T-helper 1 cell (primary cell): ENCODE data around the gene CDC42BPB.

Source experiments
- DNase-seq, 5 donors: peaks; one replicate each; pipeline ENCODE4 v3.0.0-alpha.2; 2012 to 2020

CDC42BPB gene

DNA sequence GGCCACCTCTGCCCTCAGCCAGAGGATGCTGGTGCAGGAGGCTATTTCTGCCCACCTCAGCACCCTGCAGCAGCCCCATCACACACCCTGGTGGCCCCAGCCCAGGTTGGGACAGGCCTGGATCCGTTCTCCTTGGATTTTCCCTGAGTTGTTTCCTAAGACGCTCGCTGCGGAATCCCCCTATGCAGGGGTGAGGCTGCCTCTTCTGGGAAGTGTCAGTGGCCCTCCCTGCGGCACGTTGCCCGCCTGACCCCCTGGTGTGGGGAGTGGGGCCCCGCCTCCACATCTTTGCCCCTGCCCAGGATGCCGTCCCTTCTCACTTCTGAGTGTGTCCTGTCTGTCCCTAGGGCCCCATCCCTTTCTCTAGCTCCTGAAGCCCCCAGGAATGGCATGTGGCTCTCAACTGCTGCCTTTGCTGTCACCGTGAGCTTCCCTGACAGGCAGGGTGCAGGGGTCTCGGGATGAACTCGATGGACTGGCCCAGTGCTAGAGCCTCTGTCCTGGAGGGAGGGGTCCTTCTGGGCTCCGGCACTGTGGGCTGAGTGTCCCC, 36.6 kb upstream of the CDC42BPB start:
- DNase-seq: no peak

DNA sequence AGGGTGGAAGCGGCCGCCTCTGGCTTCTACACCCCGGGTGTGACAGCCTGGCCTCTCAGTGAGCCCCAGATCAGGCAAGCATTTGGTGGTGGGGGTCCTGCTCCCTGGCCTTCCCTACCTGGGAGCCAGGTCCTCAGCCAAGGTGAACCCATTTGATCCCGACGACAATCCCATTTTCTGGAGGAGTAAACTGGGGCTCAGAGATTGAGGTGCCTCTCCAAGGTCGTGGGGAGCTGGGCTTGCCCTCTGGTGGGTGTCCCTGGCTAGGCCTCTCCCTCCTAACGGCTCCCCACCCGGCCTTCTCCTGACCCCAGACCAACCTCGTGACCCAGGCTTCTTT, 34.5 kb upstream of the CDC42BPB start:
- no peak for DNase-seq

DNA sequence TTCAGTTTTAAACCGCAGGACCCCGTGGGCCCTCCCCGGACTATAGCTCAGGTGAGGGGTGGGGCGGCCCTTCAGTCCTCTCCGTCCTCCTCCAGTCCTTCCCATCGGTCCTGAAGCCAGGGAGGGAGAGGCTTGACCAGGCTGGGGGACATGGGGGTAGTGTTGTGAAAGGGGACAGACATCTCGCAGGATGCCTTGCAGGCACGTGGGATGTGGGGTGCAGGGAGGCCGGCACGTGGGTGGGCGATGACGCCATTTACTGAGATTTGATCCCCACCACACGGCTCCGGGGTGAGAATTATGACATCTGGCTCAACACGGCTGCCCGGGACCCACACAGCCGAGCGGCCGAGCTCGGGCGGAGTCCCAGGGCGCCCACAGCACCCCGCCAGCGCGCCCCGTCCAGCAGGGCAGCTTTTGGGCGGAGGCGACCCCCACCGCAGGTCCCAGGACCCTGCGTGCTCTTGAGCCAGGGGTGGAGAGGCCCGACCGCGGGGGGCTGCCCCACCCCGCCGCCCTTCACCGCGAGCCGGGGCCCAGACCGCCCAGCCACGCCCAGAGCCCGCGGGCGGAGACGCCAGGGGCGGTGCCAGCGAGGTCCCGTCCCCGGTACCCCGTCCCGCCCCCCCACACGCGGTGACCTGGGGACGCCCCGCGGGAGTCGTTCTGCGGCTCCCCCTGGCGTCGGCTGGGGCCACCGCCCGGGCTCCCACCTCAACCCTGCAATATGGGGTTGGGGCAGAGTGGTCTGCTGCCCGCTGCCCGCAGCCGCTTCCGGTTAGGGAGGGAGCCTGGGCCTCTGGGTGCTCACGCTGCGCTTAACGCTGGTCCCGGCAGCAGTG, 33.9 kb upstream of the CDC42BPB start:
- peak; percentile 64 to 76 (median 68) for DNase-seq

DNA sequence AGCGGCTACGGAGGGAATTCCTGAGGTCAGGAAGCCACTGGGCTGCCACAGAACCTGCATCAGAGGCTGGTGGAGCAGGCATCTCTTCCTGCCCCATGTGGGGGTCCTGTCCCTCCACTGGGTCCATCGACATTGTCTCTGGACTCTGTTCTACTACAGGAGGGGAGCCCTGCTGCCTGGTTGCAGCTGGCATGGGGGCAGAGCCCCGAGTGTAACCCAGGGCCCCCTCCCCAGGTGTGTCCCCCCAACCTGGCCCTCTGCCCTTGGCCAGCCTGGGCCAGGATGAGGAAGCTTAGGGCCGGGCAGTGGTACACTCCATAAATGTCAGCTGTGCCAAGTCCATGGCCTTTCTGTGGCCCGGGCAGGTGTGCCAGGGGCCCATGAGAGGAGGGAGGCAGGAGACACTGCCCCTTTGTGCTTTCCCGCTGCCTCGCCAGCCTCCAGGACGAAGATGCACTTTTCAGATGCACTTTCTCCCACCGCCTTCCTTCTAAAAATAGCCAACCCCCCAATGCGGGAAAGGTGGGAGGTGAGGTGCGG, 33.2 kb upstream of the CDC42BPB start:
- no peak for DNase-seq

DNA sequence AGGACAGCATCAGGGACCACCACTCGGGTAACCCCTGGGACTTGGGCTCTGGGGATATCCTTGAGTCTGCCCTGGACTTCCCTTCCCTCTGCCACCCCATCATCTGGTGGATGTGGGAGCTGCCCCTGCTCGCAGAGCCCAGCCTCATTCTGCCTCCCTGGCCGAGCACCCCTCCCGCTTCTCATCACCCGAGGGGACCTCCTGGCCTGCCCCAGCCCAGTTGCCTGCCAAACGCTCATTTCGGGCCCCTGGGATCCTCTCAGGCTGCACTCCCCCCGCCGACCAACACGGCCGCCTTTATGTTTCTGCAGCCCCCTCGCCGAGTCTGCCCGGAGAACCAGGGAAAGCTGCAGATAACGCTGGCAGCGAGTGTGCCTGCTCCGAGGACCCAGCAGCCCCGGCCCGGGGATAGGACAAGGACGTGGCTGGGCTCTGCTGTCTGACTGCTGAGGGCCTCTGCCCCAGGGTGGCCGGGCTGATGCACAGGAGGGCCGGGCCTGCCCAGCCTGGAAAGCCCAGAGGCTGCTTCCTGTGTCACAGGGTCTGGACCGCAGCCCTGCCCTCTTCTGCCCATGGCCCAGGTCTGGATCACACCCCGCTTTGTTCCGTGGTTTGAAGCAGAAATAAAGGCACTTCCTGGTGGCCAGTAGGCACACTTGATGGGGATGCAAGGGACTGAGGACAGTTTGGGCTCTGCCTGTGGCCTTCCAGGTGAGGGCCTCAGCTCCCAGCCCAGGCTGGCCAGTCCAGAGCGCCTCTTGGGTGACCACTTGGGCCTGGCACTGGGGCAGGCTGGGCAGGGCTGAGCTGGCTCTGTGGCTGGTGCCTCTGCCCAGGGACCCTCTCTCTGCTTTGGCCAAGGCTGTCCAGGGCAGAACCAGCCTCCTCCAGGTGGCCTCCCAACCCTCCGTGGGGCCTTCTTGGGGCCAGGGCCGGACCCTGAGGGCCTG, 32.3 kb upstream of the CDC42BPB start:
- no peak for DNase-seq

DNA sequence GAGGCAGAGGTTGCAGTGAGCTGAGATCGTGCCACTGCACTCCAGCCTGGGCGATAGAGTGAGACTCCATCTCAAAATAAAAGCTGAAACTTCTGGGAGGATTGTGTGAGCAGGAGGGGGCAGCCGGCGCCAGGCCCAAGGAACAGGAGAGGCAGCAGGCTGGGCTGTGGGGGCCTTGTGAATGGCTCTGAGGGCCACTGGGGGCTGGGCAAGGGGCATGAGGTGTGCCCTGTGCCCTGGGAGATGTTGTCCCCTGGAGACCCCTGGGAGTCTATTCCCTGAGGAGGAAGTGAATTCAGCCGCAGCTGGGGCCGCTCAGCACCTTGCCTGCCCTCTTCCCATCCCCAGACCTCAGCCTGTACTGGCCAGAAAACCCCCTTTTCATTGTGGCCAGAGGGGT, 31.6 kb upstream of the CDC42BPB start:
- no peak for DNase-seq

DNA sequence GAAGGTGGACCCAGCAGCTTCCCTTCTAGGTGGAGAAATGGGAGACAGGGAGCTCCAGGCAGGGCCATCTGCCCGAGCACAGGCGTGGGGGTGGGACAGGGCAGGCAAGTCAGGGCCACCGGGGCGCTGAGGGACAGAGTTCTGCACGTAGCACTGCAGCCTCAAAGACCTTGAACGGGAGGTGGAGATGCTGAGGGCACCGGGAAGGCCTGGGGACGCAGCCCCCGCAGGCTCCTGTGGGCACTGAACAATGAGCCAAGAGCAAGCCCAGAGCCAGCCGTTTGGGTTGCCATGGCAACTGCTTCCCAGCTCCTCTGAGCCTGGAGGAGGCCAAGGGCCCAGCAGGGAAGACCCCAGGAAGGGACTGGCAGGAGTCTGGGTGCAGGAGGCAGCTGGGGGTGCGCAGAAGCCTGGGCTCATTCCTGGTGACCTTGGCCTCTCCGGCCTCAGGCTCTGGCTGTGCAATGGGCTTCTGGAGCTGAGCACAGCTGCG, 30.0 kb upstream of the CDC42BPB start:
- DNase-seq: peak in 1 of 5 donors; percentile 4

DNA sequence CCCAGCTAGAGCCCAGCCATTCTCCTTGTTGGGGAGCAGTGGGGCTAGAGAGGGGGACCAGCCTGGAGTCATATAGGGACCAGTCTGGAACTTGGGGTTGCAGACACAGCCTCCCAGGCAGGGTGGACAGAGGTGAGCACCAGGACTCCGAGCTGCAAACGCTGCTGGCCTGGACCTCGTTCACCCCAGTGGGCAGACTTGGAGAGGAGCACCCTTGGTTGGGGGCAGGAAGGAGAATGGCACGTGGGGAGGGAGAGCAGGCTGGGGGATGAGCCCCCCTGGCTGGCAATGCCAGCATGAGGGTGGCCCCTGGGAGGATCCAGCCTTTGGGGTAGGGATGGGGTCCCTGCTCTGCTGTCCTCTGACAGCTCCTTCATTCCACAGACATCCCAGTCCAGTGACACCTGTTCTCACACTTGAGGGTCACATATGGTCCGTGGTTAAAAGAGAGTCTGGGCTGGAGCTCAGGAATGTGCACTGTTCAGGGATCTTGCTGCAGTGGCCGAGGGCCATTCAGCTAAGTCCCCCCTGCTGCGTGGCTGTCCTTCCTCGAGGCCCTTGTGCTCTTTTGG, 29.5 kb upstream of the CDC42BPB start:
- no peak for DNase-seq

DNA sequence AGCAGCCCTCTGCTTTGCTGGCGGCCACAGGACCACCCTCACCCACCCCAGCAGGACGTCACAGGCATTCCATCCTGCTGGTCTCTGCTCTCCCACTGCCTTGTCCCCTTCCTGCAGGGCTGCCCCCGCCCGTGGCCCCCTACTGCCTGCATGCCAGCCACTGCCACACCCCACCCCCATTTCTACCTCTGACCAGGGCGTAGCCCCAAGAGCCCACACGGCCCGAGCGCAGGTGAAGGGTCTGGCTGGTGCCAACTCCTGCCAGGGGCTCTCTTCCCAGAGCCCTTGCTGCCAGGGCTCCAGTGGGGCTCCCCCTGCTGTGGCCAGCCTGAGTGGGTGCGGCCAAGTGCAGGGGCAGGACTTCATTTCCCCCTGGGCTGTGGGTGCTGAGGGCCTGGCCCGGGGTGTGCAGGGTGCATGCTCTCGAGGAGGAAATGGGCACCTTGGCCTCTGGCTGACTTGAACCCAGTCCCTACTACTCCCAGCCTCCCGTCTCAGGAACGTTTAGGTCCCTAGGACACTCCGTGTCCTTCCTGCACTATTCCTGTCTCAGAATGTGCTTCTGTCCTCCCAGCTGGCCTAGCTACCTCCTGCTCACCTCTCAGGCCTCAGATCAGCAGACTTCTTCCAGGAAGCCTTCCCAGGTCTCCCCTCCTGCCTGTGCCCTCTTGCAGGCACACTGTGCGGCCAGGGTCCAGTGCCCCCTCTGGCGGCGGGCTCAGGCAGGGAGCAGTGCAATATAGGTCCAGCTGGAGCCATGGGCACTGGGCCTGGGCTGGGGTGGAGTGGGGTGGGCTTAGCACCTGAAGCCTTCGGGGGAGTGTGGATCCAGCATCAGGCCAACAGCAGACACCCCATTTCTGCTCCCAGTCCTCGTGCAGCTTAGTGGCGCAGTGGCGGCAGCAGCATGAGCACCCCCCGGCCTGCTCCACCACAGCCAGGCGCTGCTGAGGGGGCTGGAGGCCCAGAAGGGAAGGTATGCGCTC, 28.1 kb upstream of the CDC42BPB start:
- DNase-seq: no peak

DNA sequence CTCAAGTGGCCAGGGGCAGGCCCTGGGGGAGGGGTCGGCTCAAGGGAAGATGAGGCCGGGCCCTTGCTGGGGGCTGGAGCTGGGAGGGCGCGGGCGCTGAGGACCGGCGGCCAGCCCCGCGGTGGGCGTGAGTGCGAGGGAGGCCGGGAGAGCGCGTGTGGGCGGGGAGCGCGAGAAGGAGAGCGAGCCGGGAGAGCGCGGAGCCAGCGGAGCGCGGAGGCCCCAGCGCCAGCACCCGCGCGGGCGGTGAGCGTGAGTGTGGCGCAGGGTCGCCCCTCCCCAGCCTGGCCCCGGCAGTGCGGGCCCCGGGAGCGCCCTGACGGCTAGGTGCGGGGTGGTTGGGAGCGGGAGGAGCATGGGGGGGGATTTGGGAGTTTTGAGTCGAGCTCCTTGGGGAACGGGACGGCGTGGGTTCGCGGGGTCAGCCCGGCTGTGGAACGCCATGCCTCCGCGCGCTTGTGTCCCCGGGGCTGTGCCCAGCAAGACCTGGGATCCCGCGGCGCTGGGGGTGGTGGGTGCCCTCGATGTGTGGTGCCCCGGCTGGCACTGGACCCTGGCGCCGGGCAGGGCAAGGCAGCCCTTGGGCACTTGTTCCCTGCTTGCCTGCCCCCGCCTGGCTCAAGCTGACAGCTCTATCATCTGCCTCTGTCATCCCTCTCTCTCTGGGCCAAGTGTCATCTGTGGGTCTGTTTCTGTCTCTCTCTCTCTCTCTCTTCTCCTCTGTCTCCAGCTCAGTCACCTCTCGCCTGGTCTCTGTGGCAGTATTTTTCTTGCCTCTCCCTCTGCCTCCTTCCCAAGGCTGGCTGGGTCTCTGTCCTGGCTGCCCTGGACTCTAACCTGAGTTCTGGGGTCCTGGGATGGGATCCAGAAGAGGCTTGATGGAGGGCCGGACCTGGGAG, 26.9 kb upstream of the CDC42BPB start, which contains the start of gene LBHD2:
LBHD2 (plus strand) TSS at position 190 of the 899 bp plus-strand sequence. CDS start 1,803 bp downstream, outside the sequence.
- DNase-seq: no peak

DNA sequence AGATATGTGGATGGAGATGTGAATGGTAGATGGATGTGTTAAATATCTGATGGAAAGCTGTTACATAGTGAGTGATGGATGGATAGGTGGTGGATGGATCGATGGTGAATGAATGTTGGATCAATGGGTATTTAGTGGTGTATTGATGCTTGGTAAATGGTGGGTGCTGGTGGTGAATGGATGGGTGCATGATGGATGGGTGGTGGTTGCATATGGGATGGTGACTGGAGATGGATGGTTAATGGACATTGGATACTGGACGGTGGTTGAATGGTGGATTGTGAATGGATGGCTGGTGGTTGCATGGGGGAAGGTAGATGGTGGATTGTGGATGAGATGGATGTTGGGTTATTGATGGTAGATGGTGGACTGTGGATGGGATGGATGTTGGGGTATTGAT, 24.6 kb upstream of the CDC42BPB start:
- no peak for DNase-seq

DNA sequence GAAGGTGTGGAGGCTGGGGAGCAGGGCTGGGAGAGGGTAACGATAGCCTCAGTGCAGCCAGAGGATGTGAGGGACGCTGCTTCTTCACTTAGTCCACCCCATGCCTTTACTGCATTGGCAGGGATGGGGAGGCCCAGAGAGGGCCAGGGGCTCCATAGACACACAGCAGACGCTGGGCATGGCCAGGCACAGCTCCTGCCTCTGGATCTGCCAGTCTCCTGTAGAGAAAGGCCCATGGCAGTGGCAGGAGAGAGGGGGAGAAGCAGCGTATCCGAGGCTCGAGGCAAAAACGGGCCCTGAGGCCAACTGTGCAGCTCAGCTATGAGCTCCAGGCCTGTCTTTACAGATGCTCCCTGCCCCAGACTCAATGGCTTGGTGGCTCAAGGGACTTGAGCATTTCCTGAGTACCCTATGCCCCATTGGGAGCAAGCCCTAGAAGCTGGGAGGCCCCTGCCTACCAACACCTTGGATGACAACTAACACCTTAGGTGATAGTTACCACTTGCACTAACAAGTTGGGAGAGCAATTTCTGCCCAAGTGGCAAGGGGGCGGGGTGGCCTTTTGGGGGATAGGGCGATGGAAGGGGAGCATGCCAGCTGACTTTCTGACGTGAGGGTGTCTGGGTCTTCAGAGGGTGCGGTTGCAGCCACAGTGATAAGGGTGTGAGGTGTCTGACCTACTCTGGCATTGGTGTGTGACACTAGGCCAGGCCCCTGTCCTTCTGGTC, 21.7 kb upstream of the CDC42BPB start:
- no peak for DNase-seq

DNA sequence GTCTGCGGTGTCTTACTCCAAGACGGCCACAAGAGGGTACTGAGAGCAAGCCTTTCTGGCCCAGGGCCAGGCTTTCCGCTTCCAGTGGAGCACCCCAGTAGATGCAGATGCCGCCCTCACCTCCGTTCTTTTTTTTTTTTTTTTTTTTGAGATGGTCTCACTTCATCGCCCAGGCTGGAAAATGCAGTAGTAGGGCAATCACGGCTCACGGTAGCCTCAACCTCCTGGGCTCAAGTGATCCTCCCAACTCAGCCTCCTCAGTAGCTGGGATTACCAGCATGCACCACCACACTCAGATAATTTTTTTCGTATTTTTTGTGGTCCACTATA, 21.0 kb upstream of the CDC42BPB start:
- DNase-seq: peak; percentile 54 to 76 (median 74)

DNA sequence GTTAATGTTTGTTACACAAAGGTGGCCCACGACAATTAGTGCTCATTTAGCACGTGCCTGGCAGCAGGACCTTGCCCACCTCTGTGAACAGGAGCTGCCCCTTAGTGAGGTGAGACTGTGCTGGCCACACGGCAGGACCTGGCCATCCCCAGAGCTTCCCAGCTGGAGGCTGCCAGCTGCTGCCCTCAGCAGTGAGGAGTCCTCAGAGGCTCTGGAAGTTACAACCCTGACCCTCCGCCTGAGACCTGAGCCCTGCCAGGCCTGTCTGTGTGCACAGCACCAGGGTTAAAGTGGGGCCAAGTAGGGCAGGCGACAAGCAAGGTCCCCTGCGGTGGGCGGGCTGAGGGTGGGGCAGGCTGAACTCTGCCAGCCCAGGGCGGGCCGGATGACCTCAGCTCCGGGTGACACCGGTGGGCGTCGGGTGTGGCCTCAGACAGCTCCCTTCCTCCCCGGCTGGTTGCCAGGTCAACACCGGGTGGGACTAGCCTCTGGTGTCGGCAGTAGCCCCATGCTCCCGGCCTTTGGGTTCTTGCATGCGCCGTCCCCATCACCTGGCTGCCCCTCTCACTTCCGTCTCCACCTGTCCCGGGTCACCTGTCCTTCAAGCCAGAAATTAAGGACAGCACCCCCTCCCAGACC, 17.5 kb upstream of the CDC42BPB start:
- no peak for DNase-seq

DNA sequence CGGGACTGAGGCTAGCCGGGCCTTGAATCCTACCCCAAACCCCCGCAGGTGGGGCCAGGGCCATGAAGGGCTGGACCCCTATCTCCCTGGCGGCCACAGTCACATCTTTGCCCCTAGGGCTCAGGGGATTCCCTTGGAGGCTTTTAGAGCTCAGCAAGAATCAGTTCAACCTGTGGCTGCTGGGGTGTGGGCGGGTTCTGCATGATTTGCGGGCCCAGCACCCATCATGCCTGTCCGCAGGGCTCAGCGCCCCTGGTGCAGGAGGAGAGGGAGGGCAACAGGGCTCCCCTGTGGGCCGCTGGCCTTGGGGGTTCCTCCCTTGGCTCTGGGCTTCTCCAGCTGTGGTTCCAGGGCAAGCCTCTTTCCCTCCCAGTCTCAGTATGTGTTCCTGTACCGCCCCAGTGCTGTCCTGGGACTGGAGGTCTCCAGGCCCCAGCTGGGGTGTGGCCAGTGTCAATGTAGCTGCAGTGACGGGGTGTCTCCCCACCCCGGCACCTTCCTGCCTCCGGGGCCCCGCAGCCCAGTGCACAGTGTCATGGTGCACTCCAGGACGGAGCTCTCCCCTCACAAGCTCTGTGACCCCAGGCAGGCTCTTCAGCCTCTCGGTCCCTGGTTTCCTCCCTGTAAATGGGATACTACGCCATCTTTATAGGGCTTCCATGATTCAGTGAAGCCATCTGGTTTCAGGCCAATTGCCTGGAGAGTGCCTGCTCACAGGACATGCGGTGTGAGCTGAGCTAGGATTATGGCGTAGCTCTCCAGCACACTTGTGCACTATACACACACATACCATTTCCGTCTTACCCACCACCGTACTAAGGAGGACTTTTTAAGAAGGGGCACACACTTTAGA, 16.8 kb upstream of the CDC42BPB start:
- DNase-seq: no peak

DNA sequence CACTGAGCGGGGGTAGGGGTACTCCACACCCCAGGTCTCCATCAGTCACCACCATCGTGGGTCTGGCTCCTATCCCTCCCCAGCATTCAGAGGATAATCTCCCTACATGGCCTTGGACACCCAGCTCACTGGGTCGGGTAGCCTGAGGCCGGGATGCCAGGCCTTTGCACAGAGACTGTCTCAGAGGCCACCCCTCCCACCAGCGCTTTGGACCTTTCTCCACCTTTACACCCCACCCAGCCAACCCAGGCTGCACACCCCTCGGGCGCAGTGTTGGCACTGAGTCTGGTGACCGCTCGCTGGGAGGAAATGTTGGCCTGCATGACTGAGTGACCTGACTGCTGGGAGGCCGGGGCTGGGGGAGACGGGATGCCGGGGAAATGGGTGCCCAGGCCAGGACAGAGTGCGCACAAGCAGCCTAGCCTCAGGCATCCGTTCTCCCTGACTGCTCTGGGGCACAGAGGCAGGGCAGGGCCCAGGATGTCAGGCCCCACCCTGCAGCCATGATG, 16.1 kb upstream of the CDC42BPB start:
- no peak for DNase-seq

DNA sequence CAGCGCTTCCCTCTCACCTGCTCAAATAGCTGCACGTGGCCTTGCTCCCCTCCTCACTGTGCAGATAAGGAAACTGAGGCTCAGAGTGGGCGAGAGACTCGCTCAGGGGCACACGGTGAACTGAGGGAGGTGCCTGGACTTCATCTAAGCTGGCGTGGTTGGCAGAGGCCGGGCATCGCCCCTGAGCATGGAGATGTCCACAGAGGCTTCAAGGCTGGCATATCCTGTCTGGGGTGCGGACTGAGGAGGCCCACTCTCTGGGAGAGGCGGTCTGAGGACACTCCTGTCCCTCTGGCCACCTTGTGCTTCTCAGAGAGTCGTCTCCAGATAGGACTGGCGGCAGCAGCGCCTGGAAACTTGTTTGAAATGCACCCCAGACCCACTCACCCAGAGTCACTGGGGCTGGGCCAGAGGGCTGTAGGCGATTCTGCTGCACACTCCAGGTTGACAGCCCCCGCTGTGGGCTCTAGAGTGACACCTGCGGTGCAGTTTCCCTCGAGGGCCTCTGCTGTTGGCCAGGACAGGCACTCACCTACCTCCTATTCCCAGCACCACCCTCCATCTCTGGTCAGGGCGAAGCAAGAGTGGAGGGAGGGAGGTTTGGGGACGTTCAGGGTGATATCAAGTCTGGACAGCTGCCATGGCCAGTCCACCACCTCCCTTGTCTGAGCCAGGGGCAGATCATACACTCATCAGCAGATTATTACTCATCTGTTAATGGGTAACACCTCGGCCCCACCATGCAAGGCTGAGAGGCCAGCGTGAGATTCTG, 15.4 kb upstream of the CDC42BPB start:
- no peak for DNase-seq
